PC-9 (cell line): ENCODE data around the gene SEC24D. TPM values are rescaled to one million over a fixed set of nuclear protein-coding genes. Genes with fewer than 3 reads are reported as not detected.

Source experiments
- BruUV-seq: library from RNA; stranded (reverse); fragments of 400-500 nt; replicated peaks from 2 replicates; lab custom pipeline; 2021; lab: Mats Ljungman, UMichigan
- CTCF ChIA-PET: fragments of 300-600 bp; sonication (Branson Sonifier 250); formaldehyde crosslinking; loops from one replicate; lab custom pipeline; 2022; ENCODE audit warnings: antibody characterized with exemption; lab: Charles Lee
- POLR2A ChIA-PET: fragments of 300-600 bp; sonication (Branson Sonifier 250); formaldehyde crosslinking; loops from one replicate; lab custom pipeline; 2022; ENCODE audit warnings: antibody characterized with exemption; ENCODE audit not compliant: unreplicated experiment; lab: Charles Lee
- DNase-seq, 2 experiments: peaks; one replicate each; pipeline versions ENCODE4 v3.0.0 to v3.0.0-alpha.2; 2015 to 2022; ENCODE audit warnings: mixed read lengths in 1 of 2
- H2AFZ ChIP-seq: fragments of 200-600 bp; sonication (generic); 2 replicates; pipeline ENCODE4 v1.8.1; 2017; ENCODE audit warnings: antibody characterized with exemption
- H3F3A ChIP-seq: fragments of 200-600 bp; sonication (generic); 2 replicates; pipeline ENCODE4 v1.8.1; 2017; ENCODE audit warnings: antibody characterized with exemption, mild to moderate bottlenecking, low read depth; ENCODE audit not compliant: insufficient read depth
- H3K27ac ChIP-seq: fragments of 200-600 bp; sonication (generic); 2 replicates; pipeline ENCODE4 v1.6.1; 2016; ENCODE audit warnings: mixed run types
- H3K27me3 ChIP-seq: fragments of 200-600 bp; sonication (generic); 2 replicates; pipeline ENCODE4 v1.6.1; 2016; ENCODE audit warnings: low read depth, mixed run types; ENCODE audit not compliant: insufficient read depth
- H3K36me3 ChIP-seq: fragments of 200-600 bp; sonication (generic); 2 replicates; pipeline ENCODE4 v1.6.1; 2016; ENCODE audit warnings: low read depth, mixed run types
- H3K4me1 ChIP-seq: fragments of 200-600 bp; sonication (generic); replicated peaks from 2 replicates; pipeline ENCODE4 v1.6.1; 2016; ENCODE audit warnings: mixed run types; ENCODE audit not compliant: insufficient read depth
- H3K4me2 ChIP-seq: fragments of 200-600 bp; sonication (generic); 2 replicates; pipeline ENCODE4 v1.6.1; 2017; ENCODE audit warnings: mixed run types
- H3K4me3 ChIP-seq: fragments of 200-600 bp; sonication (generic); 2 replicates; pipeline ENCODE4 v1.6.1; 2016; ENCODE audit warnings: mixed run types
- H3K79me2 ChIP-seq: fragments of 200-600 bp; sonication (generic); 2 replicates; pipeline ENCODE4 v1.6.1; 2017; ENCODE audit warnings: low read depth, mixed run types
- H3K9me2 ChIP-seq: fragments of 200-600 bp; sonication (generic); 2 replicates; pipeline ENCODE4 v1.8.1; 2017; ENCODE audit warnings: mild to moderate bottlenecking; ENCODE audit not compliant: insufficient read depth
- H3K9me3 ChIP-seq: fragments of 200-600 bp; sonication (generic); 2 replicates; pipeline ENCODE4 v1.8.1; 2016; ENCODE audit warnings: low read depth; ENCODE audit not compliant: insufficient read depth
- H4K20me1 ChIP-seq: fragments of 200-600 bp; sonication (generic); 2 replicates; pipeline ENCODE4 v1.8.1; 2017; ENCODE audit not compliant: insufficient read depth
- CTCF ChIP-seq: fragments of 200-600 bp; sonication (generic); conservative IDR thresholded peaks from 2 replicates; pipeline ENCODE4 v1.6.1; 2017; ENCODE audit warnings: mixed run types, antibody characterized with exemption, mild to moderate bottlenecking, moderate library complexity
- EZH2 ChIP-seq: fragments of 200-600 bp; sonication (generic); IDR thresholded peaks from 2 replicates; pipeline ENCODE4 v1.8.0; 2017; ENCODE audit warnings: antibody characterized with exemption, low read depth
- intact Hi-C: fragments of 100-400 bp; cut with micrococcal nuclease; formaldehyde crosslinking; loops from one replicate; pipeline ENCODE4 v1.10.0; 2022; ENCODE audit not compliant: unreplicated experiment
- total RNA-seq: library from RNA; stranded (reverse); gene quantifications from 2 replicates; pipeline ENCODE4 v1.2.3, GENCODE V29; 2021

SEC24D gene
- total RNA-seq, 1 experiment from 2014 or later: 17.3 TPM

- H3K79me2 ChIP-seq: no peaks in the 10 kb centered on the region
- no peaks in the 10 kb centered on the region for H4K20me1 ChIP-seq
- no peaks in the 10 kb centered on the region for H3K4me1 ChIP-seq
- CTCF ChIA-PET: interaction anchor here (0.6 kb wide), 1 partner anchor 20 kb away, joined by 4 read pairs; no protein-coding TSS in a partner anchor
- no peaks in the 10 kb centered on the region for H3K27me3 ChIP-seq
- no peak overlapping the region for H3K4me2 ChIP-seq
- no peaks in the 10 kb centered on the region for H3K9me2 ChIP-seq
- H3K36me3 ChIP-seq: no peaks in the 10 kb centered on the region
- POLR2A ChIA-PET: no interaction called here
- H3K4me3 ChIP-seq: no peak overlapping the region
- intact Hi-C loops: no loop called here
- H3K9me3 ChIP-seq: no peaks in the 10 kb centered on the region
- no TSS peak for BruUV-seq
- no peak for TF ChIP-seq EZH2
- no peaks in the 10 kb centered on the region for H3F3A ChIP-seq
- H3K27ac ChIP-seq: no peak overlapping the region
- H2AFZ ChIP-seq: no peak overlapping the region
- DNase-seq: no peak
Observed at GRCh38 chr4:118743867-118744266, 92.1 kb downstream of the SEC24D start.

GRCh38 chr4:118742050-118742449 is 93.9 kb downstream of the SEC24D start:
- no peaks in the 10 kb centered on the region for H3K9me2 ChIP-seq
- no peaks in the 10 kb centered on the region for H3K79me2 ChIP-seq
- no peak overlapping the region for H3K4me2 ChIP-seq
- no peak overlapping the region for H3K4me3 ChIP-seq
- ChIA-PET CTCF (no interaction called here), POLR2A (no interaction called here)
- intact Hi-C loops: no loop called here
- BruUV-seq: no TSS peak
- no peaks in the 10 kb centered on the region for H3K4me1 ChIP-seq
- H4K20me1 ChIP-seq: no peaks in the 10 kb centered on the region
- 0 out of 2 replicates have a peak, but pooled peaks cover 7% of the 10 kb centered on the region for H3K36me3 ChIP-seq
- H2AFZ ChIP-seq: no peak overlapping the region
- TF ChIP-seq EZH2: no peak
- TF ChIP-seq CTCF: no peak
- no peaks in the 10 kb centered on the region for H3K27me3 ChIP-seq
- H3K27ac ChIP-seq: no peak overlapping the region
- no peaks in the 10 kb centered on the region for H3F3A ChIP-seq
- no peak for DNase-seq
- no peaks in the 10 kb centered on the region for H3K9me3 ChIP-seq

GRCh38 chr4:118741301-118741855 is 94.5 kb downstream of the SEC24D start:
- Histone ChIP-seq H3F3A (no peaks in the 10 kb centered on the region), H3K9me3 (no peaks in the 10 kb centered on the region), H3K27me3 (no peaks in the 10 kb centered on the region), H4K20me1 (no peaks in the 10 kb centered on the region), H3K4me1 (no peaks in the 10 kb centered on the region), H3K9me2 (no peaks in the 10 kb centered on the region), H3K4me3 (no peak overlapping the region), H3K27ac (no peak overlapping the region), H2AFZ (no peak overlapping the region), H3K4me2 (no peak overlapping the region), H3K79me2 (no peaks in the 10 kb centered on the region), H3K36me3 (peaks cover 10% of the 10 kb centered on the region; the same call in 1 of the 2 replicates)
- no TSS peak for BruUV-seq
- DNase-seq: no peak
- POLR2A ChIA-PET: no interaction called here
- CTCF ChIA-PET: interaction anchor here (0.6 kb wide), 1 partner anchor 178 kb away, joined by 3 read pairs; no protein-coding TSS in a partner anchor
- intact Hi-C loops: loop anchor here (1.0 kb wide), 2 partner anchors 149 to 228 kb away; no protein-coding TSS in a partner anchor
- TF ChIP-seq EZH2 (no peak), CTCF (no peak)
